ENCODE results near the gene SEPHS2.

GRCh38 chr16:30473231-30474073, 27.8 kb upstream of the SEPHS2 start:
- no peak for TF ChIP-seq POLR2A (IDR thresholded peaks at IDR 0.05)
- no peak for TF ChIP-seq CTCF (IDR thresholded peaks at IDR 0.05)

All from thyroid gland (tissue), 4 donors.